Right hindlimb (tissue), 1 donor: Measurements from ENCODE around the gene RGS9.

Experiments used
- DNase-seq: peaks from one replicate; pipeline ENCODE4 v3.0.0-alpha.2; 2018

The RGS9 gene

DNA sequence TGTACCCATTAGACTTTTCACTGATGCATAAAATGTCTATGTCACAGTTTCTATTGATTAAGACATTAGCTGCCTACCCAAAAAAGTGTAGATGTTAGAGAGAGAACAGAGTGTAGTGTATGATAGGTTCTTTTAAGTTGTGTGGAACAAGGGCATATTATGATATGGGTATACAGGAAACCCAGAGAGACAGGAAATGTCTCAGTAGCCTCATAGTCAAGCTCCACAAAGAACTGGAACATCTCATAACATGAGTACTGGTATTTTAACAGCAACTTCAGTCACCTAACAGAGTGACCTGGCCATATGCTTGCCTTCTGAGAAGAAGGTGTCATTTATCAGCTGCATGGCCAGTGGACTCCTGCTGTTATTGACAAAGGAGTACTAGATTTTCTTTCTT lies 128.1 kb downstream of the RGS9 start:
- DNase-seq, result no peak

DNA sequence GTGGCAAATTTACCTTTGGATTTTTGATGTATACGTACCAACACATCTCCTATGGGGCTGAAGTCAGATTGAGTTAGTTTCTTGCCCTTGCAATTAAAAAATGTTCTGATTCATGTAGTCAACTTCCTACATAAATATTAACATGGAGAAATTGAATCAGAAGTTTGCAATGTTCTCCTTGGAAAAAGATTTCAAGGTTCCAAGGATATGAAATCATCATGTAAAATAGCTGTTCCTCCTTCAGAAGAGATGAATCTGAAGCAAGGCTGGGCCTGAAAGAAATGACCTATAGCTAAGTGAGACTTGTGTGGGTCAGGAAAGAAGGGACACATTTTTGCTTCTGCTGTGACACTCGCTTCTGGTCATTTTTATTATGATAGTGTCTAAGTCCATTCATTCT lies 131.7 kb downstream of the RGS9 start:
- DNase-seq, result no peak

DNA sequence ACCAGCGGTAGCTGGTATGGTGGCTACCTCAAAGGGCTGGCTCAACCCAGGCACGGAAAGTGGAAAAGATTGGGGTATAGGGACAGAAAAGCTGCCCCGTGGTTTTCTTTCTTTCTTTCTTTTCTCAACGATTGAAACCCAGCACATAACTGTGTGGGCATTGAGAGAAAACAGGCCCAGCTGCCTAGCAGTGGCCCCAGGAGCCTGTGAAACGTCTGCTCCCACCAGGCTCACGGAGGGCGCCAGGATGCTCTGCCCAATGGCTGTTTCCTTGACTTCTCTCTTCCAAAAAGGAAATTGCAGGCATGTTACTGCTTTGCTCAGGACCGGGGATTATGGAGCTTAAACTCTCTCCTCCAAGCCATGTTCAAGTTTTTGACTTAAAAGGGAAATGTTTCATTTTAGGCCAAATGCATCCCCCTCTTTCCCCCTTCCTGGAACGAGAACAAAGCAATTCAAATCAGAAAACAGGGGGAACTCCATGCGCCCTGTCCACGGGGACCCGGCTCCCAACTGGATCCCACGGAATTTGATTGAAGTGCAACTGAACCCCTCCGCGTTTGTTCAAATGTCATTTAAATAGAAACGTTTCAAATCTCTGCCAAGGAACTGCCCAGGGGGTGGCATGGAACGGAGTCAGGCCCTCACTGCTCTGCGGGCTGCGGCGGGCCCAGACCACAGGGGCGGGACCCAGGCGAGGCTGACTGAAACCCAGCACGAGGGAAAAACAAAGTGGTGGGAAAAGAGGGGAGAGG lies 133.5 kb downstream of the RGS9 start:
- peak; percentile 45 for DNase-seq

DNA sequence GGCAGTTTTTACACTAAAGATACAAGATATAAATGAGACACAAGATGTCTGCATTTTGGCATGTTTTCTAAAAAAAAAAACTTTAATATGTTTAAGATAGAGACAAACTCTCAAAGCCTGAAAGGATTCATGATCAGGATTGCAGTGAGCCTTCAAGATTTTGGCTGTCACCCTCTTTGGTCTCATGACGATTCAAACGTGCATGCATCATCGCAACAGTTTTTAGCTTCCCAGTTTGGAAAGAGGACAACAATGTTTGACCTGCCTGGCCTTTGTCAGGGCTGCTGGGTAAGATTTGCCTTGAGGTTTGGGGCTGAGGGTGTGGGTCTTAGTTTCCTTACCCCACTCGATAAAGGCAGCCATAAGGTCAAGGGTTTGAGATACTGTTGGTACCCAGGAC lies 134.1 kb downstream of the RGS9 start:
- no peak for DNase-seq
